Panc1 (cell line): ENCODE results near the gene TXN2. TPM values are rescaled to one million over a fixed set of nuclear protein-coding genes. Genes with fewer than 3 reads are reported as not detected.
"Not testable (repeated sequence)": the region's sequence is repeated elsewhere in the genome, so short reads cannot be mapped to it uniquely, and the experiment has no call there.

Source experiments
- ATAC-seq: fragments of 200-7000 bp; cut with Tn5 transposase; 2 replicates; pipeline ENCODE4 v1.9.1; 2020; ENCODE audit warnings: mild to moderate bottlenecking, moderate library complexity
- BruUV-seq: library from RNA; stranded (reverse); fragments of 400-500 nt; replicated peaks from 2 replicates; lab custom pipeline; 2021; lab: Mats Ljungman, UMichigan
- CTCF ChIA-PET: fragments of 300-600 bp; sonication (Branson Sonifier 250); formaldehyde crosslinking; loops from one replicate; lab custom pipeline; 2022; ENCODE audit warnings: antibody characterized with exemption; lab: Charles Lee
- POLR2A ChIA-PET: fragments of 300-600 bp; sonication (Branson Sonifier 250); formaldehyde crosslinking; loops from one replicate; lab custom pipeline; 2022; ENCODE audit warnings: antibody characterized with exemption; lab: Charles Lee
- DNase-seq: peaks from one replicate; pipeline ENCODE4 v3.0.0-alpha.2; 2010; ENCODE audit warnings: low read depth, low spot score
- H3K27ac ChIP-seq: 2 replicates; pipeline ENCODE4 v1.5.1; 2011; ENCODE audit warnings: mild to moderate bottlenecking, low read length, inconsistent platforms
- H3K27me3 ChIP-seq: fragments of 200-500 bp; sonication (Bioruptor generic); 2 replicates; pipeline ENCODE4 v1.6.0; 2014; ENCODE audit warnings: low read length, inconsistent platforms; ENCODE audit not compliant: control insufficient read depth, insufficient read depth
- H3K36me3 ChIP-seq: fragments of 200-500 bp; sonication (Bioruptor generic); 2 replicates; pipeline ENCODE4 v1.5.1; 2014; ENCODE audit warnings: inconsistent platforms, mild to moderate bottlenecking, low read length, moderate library complexity; ENCODE audit not compliant: control insufficient read depth, insufficient read depth
- H3K4me1 ChIP-seq: 2 replicates; pipeline ENCODE4 v1.5.1; 2011; ENCODE audit warnings: inconsistent platforms, mild to moderate bottlenecking, low read length, moderate library complexity; ENCODE audit not compliant: control insufficient read depth, insufficient read depth
- H3K4me3 ChIP-seq, 2 experiments: 2 replicates each; pipeline ENCODE4 v1.5.1; 2011 to 2012; ENCODE audit warnings: low read depth in 2 of 2, low read length in 2 of 2, mild to moderate bottlenecking in 2 of 2, inconsistent platforms in 1 of 2, moderate library complexity in 1 of 2
- H3K9me3 ChIP-seq: fragments of 200-500 bp; sonication (Bioruptor generic); 2 replicates; pipeline ENCODE4 v1.5.1; 2014; ENCODE audit warnings: low read depth, mild to moderate bottlenecking, inconsistent platforms, low read length, moderate library complexity; ENCODE audit not compliant: control insufficient read depth, insufficient read depth
- CTCF ChIP-seq: fragments of 450-650 bp; IDR thresholded peaks from 2 replicates; pipeline ENCODE4 v1.5.1; 2017; ENCODE audit warnings: mild to moderate bottlenecking
- POLR2AphosphoS5 ChIP-seq: IDR thresholded peaks from 2 replicates; pipeline ENCODE4 v1.6.1; 2012; ENCODE audit warnings: mild to moderate bottlenecking, low read depth, low read length, moderate library complexity
- REST ChIP-seq, 2 experiments: IDR thresholded peaks; 2 replicates each; pipeline ENCODE4 v1.6.1; 2011 to 2012; ENCODE audit warnings: low read depth in 2 of 2, control low read depth in 1 of 2, low read length in 1 of 2, mild to moderate bottlenecking in 1 of 2, moderate library complexity in 1 of 2; ENCODE audit not compliant: insufficient read depth in 1 of 2
- SIN3A ChIP-seq: IDR thresholded peaks from 2 replicates; pipeline ENCODE4 v1.6.1; 2012; ENCODE audit warnings: low read depth, mild to moderate bottlenecking, low read length, moderate library complexity, borderline replicate concordance; ENCODE audit not compliant: insufficient read depth
- TCF7L2 ChIP-seq: IDR thresholded peaks from 2 replicates; pipeline ENCODE4 v1.6.1; 2011; ENCODE audit warnings: mild to moderate bottlenecking, low read depth, low read length, inconsistent platforms
- in situ Hi-C: cut with HindIII; loops from 2 replicates; pipeline ENCODE4 v1.10.0; 2016; ENCODE audit warnings: low sequenced_read_pairs, low pct_unique_long_range_greater_than_20kb
- intact Hi-C: fragments of 100-400 bp; cut with micrococcal nuclease; formaldehyde crosslinking; loops from one replicate; pipeline ENCODE4 v1.10.0; 2022; ENCODE audit not compliant: unreplicated experiment
- total RNA-seq: library from RNA; stranded (reverse); gene quantifications from one replicate; pipeline ENCODE4 v1.2.1, GENCODE V29; 2021; ENCODE audit not compliant: unreplicated experiment

Gene TXN2
- total RNA-seq, 1 experiment from 2014 or later: 64.1 TPM

- H3K27me3 ChIP-seq, intact Hi-C loops, in situ Hi-C loops, H3K36me3 ChIP-seq, H3K4me3 ChIP-seq, POLR2A ChIA-PET, DNase-seq, BruUV-seq, H3K9me3 ChIP-seq, H3K27ac ChIP-seq, ATAC-seq: not testable (repeated sequence)
- peaks cover 16% of the 10 kb centered on the region for H3K4me1 ChIP-seq
- CTCF ChIA-PET: interaction anchor here (0.6 kb wide), 1 partner anchor 9 kb away, joined by 6 read pairs; no protein-coding TSS in a partner anchor
These were observed 57.0 kb downstream of the TXN2 start for GRCh38 chr22:36424466-36424865.

- ChIA-PET CTCF (no interaction called here), POLR2A (no interaction called here)
- H3K27ac ChIP-seq: no peak overlapping the region
- BruUV-seq: no TSS peak
- no peaks in the 10 kb centered on the region for H3K36me3 ChIP-seq
- DNase-seq (no peak), ATAC-seq (no peak)
- no peak overlapping the region for H3K4me3 ChIP-seq
- in situ Hi-C loops: no loop called here
- intact Hi-C loops: no loop called here
- TF ChIP-seq CTCF (no peak), TCF7L2 (no peak), SIN3A (no peak), REST (IDR thresholded peaks at IDR 0.05; ENCODE audit: insufficient read depth in 1 of 2, low read depth in 2 of 2, low read length in 1 of 2) (no peak), POLR2AphosphoS5 (no peak)
- no peaks in the 10 kb centered on the region for H3K27me3 ChIP-seq
- H3K9me3 ChIP-seq: no peaks in the 10 kb centered on the region
- H3K4me1 ChIP-seq: peaks cover 23% of the 10 kb centered on the region
These were observed 57.7 kb downstream of the TXN2 start for GRCh38 chr22:36423461-36424404.
